ENCODE results near the gene CT45A7.
"Not testable (repeated sequence)": the region's sequence is repeated elsewhere in the genome, so short reads cannot be mapped to it uniquely, and the experiment has no call there.

CT45A7 gene

GRCh38 chrX:135837180-135837579 is at the start of gene CT45A7:
CT45A7 (minus strand) TSS chrX:135837280; CDS start chrX:135833533, 3,747 bp downstream.
- not testable (repeated sequence) for DNase-seq (ENCODE audit: low spot score)

GRCh38 chrX:135882741-135883140 is 45.7 kb upstream of the CT45A7 start:
- not testable (repeated sequence) for DNase-seq (ENCODE audit: low spot score)

- DNase-seq (ENCODE audit: low spot score): not testable (repeated sequence)
These were observed 34.6 kb upstream of the CT45A7 start, which contains the start of gene CT45A9 for GRCh38 chrX:135871712-135872111. CT45A9 (minus strand) TSS chrX:135871812; CDS start chrX:135868061, 3,751 bp downstream.

- not testable (repeated sequence) for DNase-seq (ENCODE audit: low spot score)
These were observed 17.4 kb upstream of the CT45A7 start, which contains the start of gene CT45A8 for GRCh38 chrX:135854438-135854837. CT45A8 (minus strand) TSS chrX:135854538; CDS start chrX:135850783, 3,755 bp downstream.

GRCh38 chrX:135819912-135820311 is 17.2 kb downstream of the CT45A7 start, which contains the start of gene CT45A2:
CT45A2 (minus strand) TSS chrX:135820012; CDS start chrX:135816265, 3,747 bp downstream.
- not testable (repeated sequence) for DNase-seq (ENCODE audit: low spot score)

GRCh38 chrX:135802687-135803086 is 34.4 kb downstream of the CT45A7 start, which contains the start of gene CT45A6:
CT45A6 (minus strand) TSS chrX:135802787; CDS start chrX:135798993, 3,794 bp downstream.
- DNase-seq (ENCODE audit: low spot score): not testable (repeated sequence)

GRCh38 chrX:135785403-135785802 is 51.7 kb downstream of the CT45A7 start, which contains the start of gene CT45A5:
CT45A5 (minus strand) TSS chrX:135785503; CDS start chrX:135781729, 3,774 bp downstream.
- DNase-seq (ENCODE audit: low spot score): not testable (repeated sequence)

All from Ammon's horn (tissue), 1 donor.